HepG2 (cell line): ENCODE results near the gene ZNF831. TPM values are rescaled to one million over a fixed set of nuclear protein-coding genes. Genes with fewer than 3 reads are reported as not detected.

ENCODE experiments used
- ATAC-seq: fragments of 200-7000 bp; cut with Tn5 transposase; 3 replicates; pipeline ENCODE4 v1.9.1; 2020; ENCODE audit warnings: mild to moderate bottlenecking, moderate library complexity
- BruUV-seq: library from RNA; stranded (reverse); fragments of 400-500 nt; replicated peaks from 2 replicates; lab custom pipeline; 2021; lab: Mats Ljungman, UMichigan
- CTCF ChIA-PET: fragments of 300-600 bp; formaldehyde crosslinking; extraction: SDS; loops from one replicate; lab custom pipeline; 2021; ENCODE audit warnings: low total read pairs, inconsistent platforms, low intra/inter-chr PET ratio; lab: Yijun Ruan, JAX
- POLR2A ChIA-PET: fragments of 350-600 bp; sonication (Branson Sonifier 250); formaldehyde crosslinking; loops from one replicate; lab custom pipeline; 2020; ENCODE audit warnings: antibody characterized with exemption, inconsistent platforms; lab: Yijun Ruan, JAX
- DNase-seq: peaks from one replicate; pipeline ENCODE4 v3.0.0-alpha.2; 2015; ENCODE audit warnings: low spot score
- FAIRE-seq: peaks from 3 replicates; lab custom pipeline; 2011; peaks lifted over from hg19 to GRCh38; lab: Jason Lieb, UNC
- H2AFZ ChIP-seq: one replicate; pipeline ENCODE4 v1.6.1; 2011; ENCODE audit warnings: low read length, inconsistent platforms
- H3K27ac ChIP-seq: fragments of 300-600 bp; 3 replicates; pipeline ENCODE4 v1.8.0; 2011; ENCODE audit warnings: mixed run types, mild to moderate bottlenecking, mixed read lengths, low read length, inconsistent platforms; ENCODE audit not compliant: insufficient read depth; ENCODE audit errors: extremely low read length
- H3K27me3 ChIP-seq, 2 experiments: fragments of 200-600 bp in 1 of 2; 2 replicates in 1 of 2; 3 replicates in 1 of 2; pipeline versions ENCODE4 v1.6.0 to v1.8.0; 2011; ENCODE audit warnings: low read length in 2 of 2, mild to moderate bottlenecking in 2 of 2, moderate library complexity in 2 of 2, inconsistent platforms in 1 of 2; ENCODE audit not compliant: insufficient read depth in 2 of 2, control insufficient read depth in 1 of 2
- H3K36me3 ChIP-seq, 2 experiments: fragments of 200-600 bp in 1 of 2; replicated peaks in 1 of 2; 2 replicates in 1 of 2; 3 replicates in 1 of 2; pipeline versions ENCODE4 v1.5.1 to v1.8.0; 2011; ENCODE audit warnings: low read length in 2 of 2, inconsistent platforms in 1 of 2; ENCODE audit not compliant: insufficient read depth in 2 of 2, control insufficient read depth in 1 of 2
- H3K4me1 ChIP-seq: 2 replicates; pipeline ENCODE4 v1.5.1; 2012; ENCODE audit warnings: low read length, inconsistent platforms; ENCODE audit not compliant: insufficient read depth
- H3K4me2 ChIP-seq: 2 replicates; pipeline ENCODE4 v1.6.0; 2011; ENCODE audit warnings: low read depth, low read length, inconsistent platforms
- H3K4me3 ChIP-seq, 3 experiments: fragments of 200-600 bp in 1 of 3; sonication (generic), shearing (Covaris generic) in 1 of 3; replicated peaks in 1 of 3; 2 replicates each; pipeline ENCODE4 v1.5.1; 2011 to 2016; ENCODE audit warnings: low read length in 3 of 3, inconsistent platforms in 2 of 3, low read depth in 2 of 3, mild to moderate bottlenecking in 2 of 3, control low read depth in 1 of 3, mixed read lengths in 1 of 3; ENCODE audit not compliant: insufficient read depth in 1 of 3
- H3K79me2 ChIP-seq: one replicate; pipeline ENCODE4 v1.6.1; 2011; ENCODE audit warnings: low read length, inconsistent platforms; ENCODE audit not compliant: insufficient read depth
- H3K9ac ChIP-seq: 2 replicates; pipeline ENCODE4 v1.6.0; 2011; ENCODE audit warnings: mild to moderate bottlenecking, low read depth, low read length, inconsistent platforms; ENCODE audit not compliant: insufficient read depth
- H3K9me3 ChIP-seq: 2 replicates; pipeline ENCODE4 v1.5.1; 2012; ENCODE audit warnings: mild to moderate bottlenecking, low read length
- H4K20me1 ChIP-seq: 2 replicates; pipeline ENCODE4 v1.6.0; 2011; ENCODE audit warnings: inconsistent platforms, mild to moderate bottlenecking, low read length, moderate library complexity; ENCODE audit not compliant: insufficient read depth
- CENPX ChIP-seq: sonication (generic); formaldehyde crosslinking; IDR thresholded peaks from 2 replicates; pipeline ENCODE4 v1.9.0; 2021; ENCODE audit warnings: mild to moderate bottlenecking, missing genetic modification reagents, moderate library complexity
- DR1 ChIP-seq: sonication (generic); formaldehyde crosslinking; IDR thresholded peaks from 2 replicates; pipeline ENCODE4 v1.8.0; 2021; ENCODE audit warnings: mild to moderate bottlenecking, missing genetic modification reagents, inconsistent platforms
- ZZZ3 ChIP-seq: sonication (generic); formaldehyde crosslinking; IDR thresholded peaks from 2 replicates; pipeline ENCODE4 v1.4.0; 2020; ENCODE audit warnings: missing genetic modification reagents, mild to moderate bottlenecking, borderline replicate concordance
- WGBS: methylation state at CpG from one replicate; pipeline ENCODE4 v1.1.6; 2017; ENCODE audit warnings: low lambda C conversion rate; 5-methylcytosine and 5-hydroxymethylcytosine counted together
- in situ Hi-C: cut with HindIII; loops from 2 replicates; pipeline ENCODE4 v1.10.0; 2017; ENCODE audit warnings: low pct_unique_long_range_greater_than_20kb; ENCODE audit not compliant: extremely low pct_ligation_motif_present
- intact Hi-C: fragments of 100-400 bp; cut with micrococcal nuclease; formaldehyde crosslinking; loops from one replicate; pipeline ENCODE4 v1.10.0; 2022; ENCODE audit not compliant: unreplicated experiment
- polyA plus RNA-seq, 8 experiments: library from polyadenylated mRNA; depleted of rRNA in 3 of 8; stranded (reverse) in 7 of 8; unstranded in 1 of 8; fragments of >200 nt; fragmentation: Illumina TruSeq in 4 of 8; extraction: Trizol in 4 of 8; gene quantifications; 2 replicates each; pipeline versions ENCODE4 v1.2.1 to v1.2.3, GENCODE V29; 2011 to 2016; ENCODE audit warnings: low read depth in 4 of 8, missing spikeins in 1 of 8, mixed read lengths in 1 of 8; ENCODE audit not compliant: insufficient read depth in 1 of 8
- total RNA-seq, 5 experiments: library from RNA; depleted of rRNA; stranded (reverse); fragments of >200 nt; fragmentation: Illumina TruSeq; extraction: Trizol; gene quantifications; 2 replicates each; pipeline ENCODE4 v1.2.3, GENCODE V29; 2016; ENCODE audit warnings: low read depth in 1 of 5
- TF ChIP-seq, protein P1 (sequence below): sonication (generic); formaldehyde crosslinking; IDR thresholded peaks from 2 replicates; pipeline ENCODE4 v1.5.0; 2020; ENCODE audit warnings: mild to moderate bottlenecking, missing genetic modification reagents

Gene ZNF831
- total and polyA plus RNA-seq, 2 of the 13 experiments (the other 11 are each of a cell fraction or from before 2014, with no cell fraction given): not detected

DNA sequence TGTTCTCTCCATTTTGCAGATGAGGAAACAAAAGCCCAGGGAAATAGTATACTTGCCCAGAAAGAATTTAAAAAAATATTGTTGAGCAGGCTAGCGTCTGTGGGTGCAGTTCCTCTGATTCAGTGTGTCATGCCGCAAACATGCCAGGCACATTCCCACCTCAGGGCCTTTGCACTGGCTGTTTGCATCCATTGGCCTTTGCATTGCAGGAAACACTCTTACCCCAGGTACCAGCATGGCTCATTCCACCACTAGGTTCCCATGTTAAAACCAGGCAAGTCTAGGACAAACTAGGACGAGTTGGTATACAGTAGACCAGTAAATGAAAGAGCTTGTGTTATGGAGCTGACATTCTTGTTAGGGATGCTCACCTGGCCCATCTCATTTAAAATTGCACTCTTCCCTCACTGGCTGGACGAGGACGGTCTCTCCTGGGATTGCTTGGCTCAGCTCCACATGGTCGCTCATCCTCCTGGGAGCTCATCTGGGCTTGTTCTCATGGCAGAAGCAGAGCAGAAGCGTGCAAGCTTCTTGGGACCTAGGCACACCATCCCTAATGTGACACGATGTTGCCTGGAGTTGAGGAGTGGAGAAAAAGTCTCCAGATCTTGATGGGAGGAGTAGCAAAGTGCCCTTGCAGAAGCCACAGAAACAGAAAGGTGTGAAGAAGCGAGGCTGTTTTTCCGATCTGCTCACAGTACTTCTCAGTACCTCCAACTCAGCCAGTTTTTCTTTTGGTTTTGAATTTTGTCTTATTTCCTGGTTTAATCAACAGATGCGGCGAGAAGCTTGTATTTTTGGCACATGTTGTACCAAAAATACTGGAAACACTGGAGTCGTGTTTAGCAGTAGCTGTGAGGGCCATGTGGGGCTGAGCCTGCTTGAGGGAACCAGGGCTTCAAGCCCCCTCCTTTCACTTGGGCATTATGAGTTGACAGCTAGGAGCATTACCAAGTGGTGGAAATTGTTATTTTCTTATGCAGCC lies 13.9 kb downstream of the ZNF831 start:
- H3K9me3 ChIP-seq: no peaks in the 10 kb centered on the region
- DNase-seq: no peak
- no peak for ATAC-seq
- no peak overlapping the region for H3K27ac ChIP-seq
- peaks cover 0 to 28% of the 10 kb centered on the region in 2 experiments; a peak in 3 of 5 replicates for H3K27me3 ChIP-seq
- no peaks in the 10 kb centered on the region for H4K20me1 ChIP-seq
- H3K4me1 ChIP-seq: no peaks in the 10 kb centered on the region
- in situ Hi-C loops (no loop called here), intact Hi-C loops (no loop called here)
- no peak for FAIRE-seq
- H3K36me3 ChIP-seq: no peaks in the 10 kb centered on the region
- BruUV-seq: no TSS peak
- H3K4me2 ChIP-seq: no peak overlapping the region
- POLR2A ChIA-PET: no interaction called here
- CTCF ChIA-PET: no interaction called here
- H3K4me3 ChIP-seq: no peak overlapping the region
- H3K79me2 ChIP-seq: no peaks in the 10 kb centered on the region
- no peak overlapping the region for H3K9ac ChIP-seq
- H2AFZ ChIP-seq: no peak overlapping the region
- no peak for TF ChIP-seq ZZZ3 (CRISPR knock-in tag)
- WGBS: 17% methylated on average over 13 of the region's 13 CpGs

DNA sequence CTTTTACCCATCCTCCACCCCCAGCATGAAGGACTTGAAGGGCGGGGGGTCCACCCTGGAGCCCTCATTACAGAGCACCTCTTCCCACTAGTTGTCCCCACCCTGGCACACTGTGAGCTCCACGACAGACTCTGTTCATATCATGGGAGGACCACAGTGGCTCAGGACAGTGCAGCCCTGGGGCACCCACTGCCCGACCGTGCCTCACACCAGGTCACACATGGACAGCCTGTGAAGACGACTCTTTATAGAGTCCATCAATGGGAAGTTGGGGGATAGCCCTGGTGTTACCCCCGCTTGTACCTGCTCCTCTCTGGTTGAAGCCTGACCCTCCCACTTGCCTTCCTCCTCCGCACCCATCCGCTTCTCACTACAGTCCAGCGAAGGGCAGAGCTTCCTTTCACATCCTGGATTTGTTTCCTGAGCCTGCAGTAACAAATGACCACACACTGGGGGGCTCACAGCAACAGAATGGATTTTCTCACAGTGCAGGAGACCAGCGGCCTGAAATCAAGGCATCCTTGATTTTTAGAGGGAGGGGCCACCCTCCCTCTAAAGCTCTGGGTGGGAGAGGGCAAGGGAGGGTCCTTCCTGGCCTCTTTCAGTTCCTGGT lies 15.5 kb downstream of the ZNF831 start:
- Histone ChIP-seq H3K27ac (no peak overlapping the region), H3K9ac (no peak overlapping the region), H2AFZ (no peak overlapping the region), H4K20me1 (no peaks in the 10 kb centered on the region), H3K9me3 (no peaks in the 10 kb centered on the region), H3K4me2 (no peak overlapping the region), H3K36me3 (no peaks in the 10 kb centered on the region), H3K79me2 (no peaks in the 10 kb centered on the region), H3K4me1 (no peaks in the 10 kb centered on the region), H3K27me3 (peaks cover 2 to 23% of the 10 kb centered on the region in 2 experiments; a peak in 4 of 5 replicates), H3K4me3 (no peak overlapping the region)
- 6% methylated on average over 10 of the region's 10 CpGs for WGBS
- CTCF ChIA-PET: no interaction called here
- BruUV-seq: no TSS peak
- in situ Hi-C loops (no loop called here), intact Hi-C loops (no loop called here)
- DNase-seq: no peak
- ATAC-seq: peak; percentile 38; the same call in 2 of the 3 replicates
- FAIRE-seq: no peak
- POLR2A ChIA-PET: no interaction called here
- TF ChIP-seq CENPX (CRISPR knock-in tag): no peak
- TF ChIP-seq, protein P1, sequence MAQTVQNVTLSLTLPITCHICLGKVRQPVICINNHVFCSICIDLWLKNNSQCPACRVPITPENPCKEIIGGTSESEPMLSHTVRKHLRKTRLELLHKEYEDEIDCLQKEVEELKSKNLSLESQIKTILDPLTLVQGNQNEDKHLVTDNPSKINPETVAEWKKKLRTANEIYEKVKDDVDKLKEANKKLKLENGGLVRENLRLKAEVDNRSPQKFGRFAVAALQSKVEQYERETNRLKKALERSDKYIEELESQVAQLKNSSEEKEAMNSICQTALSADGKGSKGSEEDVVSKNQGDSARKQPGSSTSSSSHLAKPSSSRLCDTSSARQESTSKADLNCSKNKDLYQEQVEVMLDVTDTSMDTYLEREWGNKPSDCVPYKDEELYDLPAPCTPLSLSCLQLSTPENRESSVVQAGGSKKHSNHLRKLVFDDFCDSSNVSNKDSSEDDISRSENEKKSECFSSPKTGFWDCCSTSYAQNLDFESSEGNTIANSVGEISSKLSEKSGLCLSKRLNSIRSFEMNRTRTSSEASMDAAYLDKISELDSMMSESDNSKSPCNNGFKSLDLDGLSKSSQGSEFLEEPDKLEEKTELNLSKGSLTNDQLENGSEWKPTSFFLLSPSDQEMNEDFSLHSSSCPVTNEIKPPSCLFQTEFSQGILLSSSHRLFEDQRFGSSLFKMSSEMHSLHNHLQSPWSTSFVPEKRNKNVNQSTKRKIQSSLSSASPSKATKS (CRISPR knock-in tag): no peak
- no peak for TF ChIP-seq DR1 (CRISPR knock-in tag)
